ENCODE measurements around the gene ZMYND8. TPM values are rescaled to one million over a fixed set of nuclear protein-coding genes. Genes with fewer than 3 reads are reported as not detected.

ZMYND8 gene
- total and polyA plus RNA-seq, 2 of the 8 experiments (the other 6 are each of a cell fraction or from before 2014, with no cell fraction given), result 50.5 to 163 TPM

GRCh38 chr20:47276851-47277534 is 79.5 kb downstream of the ZMYND8 start:
- ChIA-PET CTCF (ENCODE audit: partially characterized antibody) (interaction anchor here (0.6 to 1.4 kb wide), 3 partner anchors 25 to 107 kb away, joined by 3 to 5 read pairs (median 3); no protein-coding TSS in a partner anchor), POLR2A (ENCODE audit: partially characterized antibody) (interaction anchor here (1.4 to 9.9 kb wide), 3 partner anchors 13 to 115 kb away, joined by 4 to 71 read pairs (median 5); no protein-coding TSS in a partner anchor)
- Histone ChIP-seq H2BK120ac (replicated peaks; ENCODE audit: low read depth, low read length) (no peak overlapping the region), H3K23ac (ENCODE audit: insufficient read length) (no peak overlapping the region), H3K36me3 (ENCODE audit: control insufficient read depth in 2 of 4, insufficient read depth in 4 of 4, low read length in 3 of 4) (peaks cover 28 to 79% (median 54%) of the 10 kb centered on the region in 4 experiments), H4K8ac (ENCODE audit: extremely low read depth, insufficient read depth, low read length) (no peak overlapping the region), H2AFZ (ENCODE audit: low read length) (no peak overlapping the region), H3K23me2 (ENCODE audit: low read depth, low read length) (no peaks in the 10 kb centered on the region), H3K56ac (replicated peaks; ENCODE audit: insufficient read length, low read depth, low read length) (no peak overlapping the region), H4K91ac (replicated peaks; ENCODE audit: insufficient read length, low read length) (no peak overlapping the region), H3K4ac (replicated peaks; ENCODE audit: insufficient read length, low read depth, low read length) (no peak overlapping the region), H2BK5ac (ENCODE audit: low read depth, low read length) (no peak overlapping the region), H4K5ac (ENCODE audit: insufficient read length, low read depth, low read length) (no peak overlapping the region), H3K79me1 (ENCODE audit: low read depth, low read length) (peaks cover 8% of the 10 kb centered on the region; the same call in 1 of the 2 replicates), H3K9me3 (ENCODE audit: insufficient read depth in 2 of 2, low read depth in 1 of 2, low read length in 1 of 2) (no peaks in the 10 kb centered on the region), H3K79me2 (ENCODE audit: control insufficient read depth in 1 of 2, insufficient read depth in 2 of 2, low read length in 2 of 2) (peaks cover 0 to 87% of the 10 kb centered on the region in 2 experiments; a peak in 2 of 4 replicates), H3K9ac (replicated peaks in 1 of 4; ENCODE audit: extremely low read depth in 1 of 4, low read depth in 3 of 4, low read length in 3 of 4) (no peak overlapping the region), H3K4me3 (ENCODE audit: extremely low read depth in 1 of 4, insufficient read depth in 2 of 4, low read depth in 3 of 4, low read length in 4 of 4) (no peak overlapping the region), H4K20me1 (replicated peaks in 1 of 2; ENCODE audit: control insufficient read depth in 1 of 2, insufficient read depth in 2 of 2, low read length in 2 of 2) (peaks cover 0 to 2% of the 10 kb centered on the region in 2 experiments), H2AK5ac (ENCODE audit: low read depth, low read length) (no peak overlapping the region), H2BK15ac (ENCODE audit: low read length) (no peak overlapping the region), H3K4me1 (replicated peaks in 1 of 4; ENCODE audit: control insufficient read depth in 3 of 4, insufficient read depth in 4 of 4, low read length in 3 of 4) (peaks cover 0 to 3% (median under 1%) of the 10 kb centered on the region in 4 experiments; a peak in 2 of 7 replicates), H3K4me2 (ENCODE audit: insufficient read depth in 1 of 2, low read depth in 2 of 2, low read length in 2 of 2) (no peak overlapping the region), H3K27me3 (replicated peaks in 1 of 4; ENCODE audit: control insufficient read depth in 3 of 4, extremely low read depth in 1 of 4, insufficient read depth in 3 of 4, low read length in 3 of 4) (no peaks in the 10 kb centered on the region), H3K18ac (ENCODE audit: extremely low read depth, low read length) (no peak overlapping the region), H3K14ac (ENCODE audit: insufficient read length) (no peak overlapping the region), H2BK20ac (ENCODE audit: low read length) (no peak overlapping the region), H2BK12ac (ENCODE audit: low read depth, low read length) (no peak overlapping the region), H3K27ac (ENCODE audit: low read depth, low read length) (no peak overlapping the region)
- no peak for DNase-seq (ENCODE audit: low read depth in 1 of 2, low spot score in 2 of 2)
- no peak for FAIRE-seq
- TF ChIP-seq CREB1 (IDR thresholded peaks at IDR 0.05) (no peak), POLR2A (IDR thresholded peaks at IDR 0.05; ENCODE audit: control extremely low read depth in 1 of 2, low read depth in 2 of 2, low read length in 2 of 2) (0 out of 3 replicates have a peak, but pooled peaks of 1 of the 2 experiments have one; percentile 28)
- 95% methylated on average over 8 of the region's 8 CpGs; no CpG with 5 or more reads in 1 of the 2 experiments for WGBS, 2 experiments (ENCODE audit: extremely low coverage in 1 of 2, insufficient coverage in 1 of 2, insufficient read length in 1 of 2, insufficient replicate concordance in 2 of 2, low coverage in 1 of 2, low lambda C conversion rate in 2 of 2, missing lambda C conversion rate in 1 of 2)

All from H1 (cell line).